Measurements from ENCODE around the gene PIP5K1C.

PIP5K1C gene

DNA sequence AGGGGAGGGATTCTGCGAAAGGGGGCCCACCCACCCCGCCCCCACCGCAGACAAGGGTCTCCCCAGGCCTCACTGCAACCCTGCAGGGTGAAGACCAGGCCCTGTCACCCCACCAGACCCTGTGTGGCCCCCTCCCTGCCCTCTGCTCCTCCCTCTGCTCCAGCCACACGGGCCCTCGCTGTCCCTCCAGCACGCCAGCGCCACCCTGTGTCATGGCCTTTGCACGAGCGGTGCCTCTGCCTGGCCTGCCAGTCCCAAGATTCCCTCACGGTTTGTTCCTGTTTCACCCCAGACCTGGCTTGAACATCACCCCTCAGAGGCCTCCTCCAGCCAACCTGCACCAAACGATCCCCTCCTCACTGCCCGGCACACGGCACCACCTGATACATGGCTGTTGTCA, 27.3 kb downstream of the PIP5K1C start:
- DNase-seq (ENCODE audit: low read depth): no peak
- TF ChIP-seq, protein P1, sequence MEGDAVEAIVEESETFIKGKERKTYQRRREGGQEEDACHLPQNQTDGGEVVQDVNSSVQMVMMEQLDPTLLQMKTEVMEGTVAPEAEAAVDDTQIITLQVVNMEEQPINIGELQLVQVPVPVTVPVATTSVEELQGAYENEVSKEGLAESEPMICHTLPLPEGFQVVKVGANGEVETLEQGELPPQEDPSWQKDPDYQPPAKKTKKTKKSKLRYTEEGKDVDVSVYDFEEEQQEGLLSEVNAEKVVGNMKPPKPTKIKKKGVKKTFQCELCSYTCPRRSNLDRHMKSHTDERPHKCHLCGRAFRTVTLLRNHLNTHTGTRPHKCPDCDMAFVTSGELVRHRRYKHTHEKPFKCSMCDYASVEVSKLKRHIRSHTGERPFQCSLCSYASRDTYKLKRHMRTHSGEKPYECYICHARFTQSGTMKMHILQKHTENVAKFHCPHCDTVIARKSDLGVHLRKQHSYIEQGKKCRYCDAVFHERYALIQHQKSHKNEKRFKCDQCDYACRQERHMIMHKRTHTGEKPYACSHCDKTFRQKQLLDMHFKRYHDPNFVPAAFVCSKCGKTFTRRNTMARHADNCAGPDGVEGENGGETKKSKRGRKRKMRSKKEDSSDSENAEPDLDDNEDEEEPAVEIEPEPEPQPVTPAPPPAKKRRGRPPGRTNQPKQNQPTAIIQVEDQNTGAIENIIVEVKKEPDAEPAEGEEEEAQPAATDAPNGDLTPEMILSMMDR (conservative IDR thresholded peaks at IDR 0.05; ENCODE audit: low read length): no peak

DNA sequence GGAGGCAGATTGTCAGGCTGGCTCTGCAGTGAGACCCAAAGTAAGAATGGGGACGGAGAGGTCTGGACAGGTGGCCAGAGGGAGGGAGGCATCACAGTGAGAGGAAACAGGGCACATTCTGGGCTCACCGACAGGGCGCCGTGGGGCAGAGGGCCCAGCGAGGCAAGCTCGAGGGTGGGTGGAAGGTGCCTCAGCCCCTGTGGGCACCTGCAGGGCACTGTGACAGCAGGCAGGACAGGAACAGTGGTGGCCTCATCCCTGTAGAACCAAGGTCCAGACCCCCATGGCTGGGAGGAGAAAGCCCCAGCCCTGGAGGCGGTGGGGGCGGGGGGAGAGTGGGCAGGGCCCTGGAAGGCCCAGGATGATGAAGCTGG, 27.7 kb downstream of the PIP5K1C start:
- TF ChIP-seq, protein P1 (conservative IDR thresholded peaks at IDR 0.05; ENCODE audit: low read length): no peak
- H3K4me3 ChIP-seq (ENCODE audit: low read length): no peak overlapping the region
- DNase-seq (ENCODE audit: low read depth): no peak

More for the DNA sequence above, 27.3 kb downstream of the PIP5K1C start:
- H3K4me3 ChIP-seq (ENCODE audit: low read length): no peak overlapping the region

DNA sequence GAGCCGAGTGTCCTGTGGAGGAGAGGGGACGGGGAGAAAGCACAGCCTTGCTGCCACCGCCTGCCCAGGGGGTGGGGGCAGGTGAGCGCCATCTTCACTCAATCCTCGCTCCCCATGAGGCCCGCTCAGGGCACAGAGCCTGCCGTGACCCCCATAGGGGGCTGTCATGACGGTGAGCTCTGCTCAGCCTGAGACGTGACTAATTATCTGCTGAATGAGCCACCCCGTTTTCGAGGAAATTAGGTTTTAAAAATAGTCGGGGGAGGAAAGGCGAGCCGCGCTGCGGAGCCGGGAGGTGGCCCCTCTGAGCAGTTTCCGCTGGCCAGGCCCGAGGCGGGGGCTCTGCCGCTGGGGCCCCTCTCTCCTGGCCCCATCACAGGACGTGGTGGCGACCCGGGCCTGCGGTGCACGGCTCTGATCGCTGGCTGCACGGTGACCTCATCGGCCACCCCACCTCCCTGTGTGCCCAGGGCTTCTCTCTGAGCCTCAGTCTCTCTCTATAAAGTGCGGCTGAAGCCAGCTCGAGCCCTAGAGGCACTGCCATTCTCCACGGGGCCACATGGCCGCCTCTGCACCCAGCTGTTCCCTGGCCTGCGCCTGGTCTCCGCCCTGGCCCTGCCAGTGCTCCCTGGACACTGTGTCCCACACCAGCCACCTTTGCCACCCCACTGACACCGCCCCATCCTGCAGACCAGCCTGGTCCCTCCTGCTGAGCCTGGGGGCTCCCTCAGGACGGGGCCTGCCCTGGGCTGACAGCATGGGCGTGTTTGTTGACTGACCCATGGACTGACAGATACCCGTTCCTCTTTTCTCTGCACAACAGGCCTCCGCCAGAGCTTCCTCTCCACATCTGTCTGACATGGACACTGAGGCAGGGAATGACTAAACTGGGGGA, 28.3 kb downstream of the PIP5K1C start:
- TF ChIP-seq, protein P1 (conservative IDR thresholded peaks at IDR 0.05; ENCODE audit: low read length): no peak
- no peak overlapping the region for H3K4me3 ChIP-seq (ENCODE audit: low read length)
- no peak for DNase-seq (ENCODE audit: low read depth)

DNA sequence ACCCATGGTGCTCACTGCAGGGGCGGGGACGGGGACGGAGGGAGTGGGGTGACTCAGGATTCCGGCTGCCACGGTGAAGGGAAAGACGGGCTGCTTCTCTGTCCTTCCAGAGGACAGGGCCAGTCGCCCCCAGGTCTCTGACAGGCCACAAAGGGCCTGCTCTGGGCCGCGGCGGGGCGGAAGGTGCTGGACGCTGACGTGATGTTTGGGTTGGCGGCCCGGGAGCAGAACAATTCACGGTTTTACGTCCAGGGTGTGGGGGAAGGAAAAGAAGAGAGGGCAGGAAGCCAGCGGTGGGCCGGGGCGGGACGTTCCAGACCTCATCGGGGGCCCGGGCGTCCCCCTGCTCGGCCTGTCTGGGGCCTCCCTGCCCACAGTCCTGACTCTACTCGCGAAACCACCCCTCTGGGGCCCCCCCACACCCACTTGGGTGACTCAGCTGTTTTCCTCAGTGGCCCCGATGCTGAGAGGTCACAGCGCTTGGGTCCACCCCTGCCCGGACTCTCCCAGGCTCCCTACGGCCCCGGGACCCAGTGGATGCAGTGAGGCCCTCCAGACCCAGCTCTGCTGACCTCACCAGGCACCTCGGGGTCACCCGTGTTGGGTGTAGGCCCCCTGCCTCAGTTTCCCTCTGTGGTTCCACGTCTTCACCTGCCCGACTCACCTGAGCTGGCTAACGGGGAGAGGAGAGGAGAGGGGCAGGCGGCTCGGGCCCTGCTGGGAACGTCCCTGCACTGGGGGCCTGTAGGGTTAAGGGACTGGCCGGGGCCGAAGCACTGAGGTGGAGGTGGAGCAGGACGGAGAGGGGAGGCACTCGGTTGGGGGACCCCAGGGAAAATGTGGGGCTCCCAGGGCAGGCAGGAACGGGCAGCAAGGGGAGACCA, 29.2 kb downstream of the PIP5K1C start:
- DNase-seq (ENCODE audit: low read depth): peak; percentile 64
- TF ChIP-seq, protein P1 (conservative IDR thresholded peaks at IDR 0.05; ENCODE audit: low read length): no peak
- peak overlapping the region; percentile 43 for H3K4me3 ChIP-seq (ENCODE audit: low read length)

DNA sequence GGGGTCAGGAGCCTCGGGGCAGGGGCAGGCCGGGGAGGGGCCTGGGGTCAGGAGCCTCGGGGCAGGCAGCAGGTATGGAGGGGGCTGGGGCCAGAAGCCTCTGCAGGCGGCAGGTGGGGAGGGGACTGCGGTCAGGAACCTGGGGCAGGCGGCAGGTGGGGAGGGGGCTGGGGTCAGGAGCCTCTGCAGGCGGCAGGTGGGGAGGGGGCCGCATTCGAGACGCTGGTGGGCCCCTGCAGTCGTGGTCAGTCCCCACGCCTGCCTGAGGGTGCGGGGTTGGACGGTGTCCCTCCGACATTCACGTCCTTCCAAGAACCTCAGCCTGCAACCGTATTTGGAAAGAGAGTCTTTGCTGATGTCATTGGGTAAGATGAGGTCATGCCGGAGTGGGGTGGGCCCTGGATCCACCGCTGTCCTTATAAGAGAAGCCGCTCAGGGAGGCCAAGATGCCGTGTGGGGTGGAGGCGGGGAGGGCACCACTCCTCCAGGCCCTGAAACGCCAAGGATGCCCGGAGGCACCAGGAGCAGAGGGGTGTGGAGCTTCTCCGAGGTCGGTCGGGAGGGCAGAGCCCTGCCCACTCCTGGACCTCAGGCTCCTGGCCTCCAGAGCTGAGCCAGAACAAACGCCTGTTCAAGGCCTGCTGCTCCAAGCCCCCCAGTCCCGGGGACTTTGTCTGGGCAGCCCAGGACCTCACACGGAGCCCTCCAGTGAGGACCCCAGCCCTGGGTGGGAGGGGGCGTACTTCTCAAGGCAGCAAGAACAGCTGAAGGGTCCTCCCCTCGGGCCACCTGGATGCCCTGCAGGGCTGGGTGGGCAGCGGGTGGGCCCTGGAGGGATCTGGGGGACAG, 30.1 kb downstream of the PIP5K1C start:
- TF ChIP-seq, protein P1 (conservative IDR thresholded peaks at IDR 0.05; ENCODE audit: low read length): no peak
- peak overlapping the region; percentile 43 for H3K4me3 ChIP-seq (ENCODE audit: low read length)
- DNase-seq (ENCODE audit: low read depth): peak; percentile 87

DNA sequence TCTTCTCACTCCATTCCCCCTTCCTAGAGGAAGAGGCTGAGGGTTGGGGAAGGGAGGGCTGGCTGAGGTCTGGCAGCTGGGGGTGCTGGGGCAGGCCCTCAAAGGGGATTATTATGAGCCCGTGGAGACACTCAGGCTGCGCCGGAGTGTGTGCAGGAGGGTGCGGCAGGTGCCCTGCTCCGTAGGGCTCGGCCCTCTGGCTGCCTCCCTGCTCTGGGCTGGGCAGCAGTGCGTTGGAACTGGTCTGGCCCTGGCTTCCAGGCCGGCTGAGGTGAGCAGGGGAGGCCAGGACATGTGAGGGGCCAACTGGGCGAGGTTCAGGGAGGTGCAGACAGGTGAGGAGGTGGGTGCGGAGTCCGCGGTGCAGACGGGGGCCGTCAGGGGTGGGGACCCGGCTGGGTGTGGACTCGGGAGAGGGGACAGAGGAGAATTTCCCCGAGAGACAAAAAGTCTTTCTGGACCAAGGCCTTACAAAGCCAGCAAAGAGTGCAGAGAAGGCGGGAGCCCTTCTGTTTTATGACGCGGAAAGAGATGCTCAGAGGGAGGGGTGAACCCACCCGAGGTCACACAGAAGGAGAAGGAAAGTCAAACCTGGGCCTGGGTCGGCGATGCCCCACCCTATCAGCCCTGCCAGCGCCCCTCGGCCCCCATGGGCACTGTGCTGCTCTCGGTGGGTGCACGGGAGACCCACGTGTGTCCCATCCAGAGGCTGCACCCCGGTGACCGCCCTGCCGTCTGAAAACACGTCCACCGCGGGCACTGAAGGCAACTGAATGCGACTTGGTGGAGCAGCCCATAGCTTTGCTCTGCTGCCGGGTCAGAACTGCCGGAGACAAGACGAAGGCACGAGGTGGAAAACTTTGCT, 31.0 kb downstream of the PIP5K1C start:
- TF ChIP-seq, protein P1 (conservative IDR thresholded peaks at IDR 0.05; ENCODE audit: low read length): no peak
- no peak for DNase-seq (ENCODE audit: low read depth)
- no peak overlapping the region for H3K4me3 ChIP-seq (ENCODE audit: low read length)
